H1 (cell line): Measurements from ENCODE around the gene DLL4. TPM values are rescaled to one million over a fixed set of nuclear protein-coding genes. Genes with fewer than 3 reads are reported as not detected.

ENCODE experiments used
- CTCF ChIA-PET: fragments of 300-600 bp; sonication (Branson Sonifier 250); formaldehyde crosslinking; loops from one replicate; lab custom pipeline; 2021; ENCODE audit not compliant: partially characterized antibody; lab: Charles Lee
- POLR2A ChIA-PET: fragments of 300-600 bp; sonication (Branson Sonifier 250); formaldehyde crosslinking; loops from one replicate; lab custom pipeline; 2021; ENCODE audit warnings: inconsistent platforms; ENCODE audit not compliant: partially characterized antibody; lab: Charles Lee
- DNase-seq, 2 experiments: peaks; one replicate each; pipeline versions ENCODE4 v3.0.0 to v3.0.0-alpha.2; 2010 to 2022; ENCODE audit warnings: low spot score in 2 of 2, low read depth in 1 of 2, mixed read lengths in 1 of 2
- FAIRE-seq: peaks from 2 replicates; lab custom pipeline; 2011; peaks lifted over from hg19 to GRCh38; lab: Jason Lieb, UNC
- H2AFZ ChIP-seq: 2 replicates; pipeline ENCODE4 v1.8.1; 2012; ENCODE audit warnings: low read length, inconsistent platforms
- H2AK5ac ChIP-seq: 2 replicates; pipeline ENCODE4 v1.6.1; 2013; ENCODE audit warnings: low read depth, low read length
- H2BK120ac ChIP-seq: replicated peaks from 2 replicates; pipeline ENCODE3; 2013; ENCODE audit warnings: low read depth, low read length, inconsistent platforms
- H2BK12ac ChIP-seq: 2 replicates; pipeline ENCODE4 v1.6.1; 2013; ENCODE audit warnings: low read depth, low read length
- H2BK15ac ChIP-seq: 2 replicates; pipeline ENCODE4 v1.6.1; 2013; ENCODE audit warnings: low read length
- H2BK20ac ChIP-seq: 2 replicates; pipeline ENCODE4 v1.6.1; 2013; ENCODE audit warnings: low read length
- H2BK5ac ChIP-seq: 2 replicates; pipeline ENCODE4 v1.6.1; 2013; ENCODE audit warnings: low read depth, low read length
- H3K14ac ChIP-seq: 2 replicates; pipeline ENCODE4 v1.6.1; 2013; ENCODE audit warnings: inconsistent platforms; ENCODE audit not compliant: insufficient read length
- H3K18ac ChIP-seq: 2 replicates; pipeline ENCODE4 v1.6.1; 2013; ENCODE audit warnings: low read length; ENCODE audit errors: extremely low read depth
- H3K23ac ChIP-seq: 2 replicates; pipeline ENCODE4 v1.6.1; 2013; ENCODE audit warnings: inconsistent platforms; ENCODE audit not compliant: insufficient read length
- H3K23me2 ChIP-seq: 2 replicates; pipeline ENCODE4 v1.6.1; 2013; ENCODE audit warnings: low read depth, low read length
- H3K27ac ChIP-seq: 2 replicates; pipeline ENCODE4 v1.6.1; 2011; ENCODE audit warnings: low read depth, low read length, inconsistent platforms
- H3K27me3 ChIP-seq, 4 experiments: replicated peaks in 1 of 4; 1 replicate in 1 of 4; 2 replicates in 3 of 4; pipeline versions ENCODE4 v1.6.1 to v1.8.1; 2011 to 2013; ENCODE audit warnings: low read length in 3 of 4, mild to moderate bottlenecking in 3 of 4, inconsistent platforms in 2 of 4, mixed read lengths in 2 of 4, moderate library complexity in 1 of 4; ENCODE audit not compliant: control insufficient read depth in 3 of 4, insufficient read depth in 3 of 4; ENCODE audit errors: extremely low read depth in 1 of 4
- H3K36me3 ChIP-seq, 4 experiments: 2 replicates each; pipeline versions ENCODE4 v1.6.1 to v1.8.1; 2011 to 2013; ENCODE audit warnings: mild to moderate bottlenecking in 4 of 4, low read length in 3 of 4, moderate library complexity in 2 of 4, control low read depth in 1 of 4, inconsistent platforms in 1 of 4; ENCODE audit not compliant: insufficient read depth in 4 of 4, control insufficient read depth in 2 of 4
- H3K4ac ChIP-seq: replicated peaks from 2 replicates; pipeline ENCODE3; 2013; ENCODE audit warnings: low read length, low read depth, mixed read lengths, inconsistent platforms; ENCODE audit not compliant: insufficient read length
- H3K4me1 ChIP-seq, 4 experiments: replicated peaks in 1 of 4; 1 replicate in 1 of 4; 2 replicates in 3 of 4; pipeline versions ENCODE4 v1.6.1 to v1.8.1; 2011 to 2013; ENCODE audit warnings: low read length in 3 of 4, inconsistent platforms in 2 of 4, mixed read lengths in 1 of 4; ENCODE audit not compliant: insufficient read depth in 4 of 4, control insufficient read depth in 3 of 4
- H3K4me2 ChIP-seq, 2 experiments: 2 replicates each; pipeline versions ENCODE4 v1.6.1 to v1.8.1; 2011 to 2013; ENCODE audit warnings: low read depth in 2 of 2, low read length in 2 of 2, control low read depth in 1 of 2, inconsistent platforms in 1 of 2, mild to moderate bottlenecking in 1 of 2; ENCODE audit not compliant: insufficient read depth in 1 of 2
- H3K4me3 ChIP-seq, 4 experiments: fragments of 200-600, 300-600 bp in 1 of 4; sonication (generic), shearing (Covaris generic), sonication (Bioruptor Twin) in 1 of 4; 2 replicates each; pipeline versions ENCODE4 v1.5.1 to v1.8.1; 2011 to 2016; ENCODE audit warnings: low read length in 4 of 4, low read depth in 3 of 4, control low read depth in 2 of 4, inconsistent platforms in 2 of 4, mild to moderate bottlenecking in 2 of 4, mixed read lengths in 1 of 4, moderate library complexity in 1 of 4; ENCODE audit not compliant: insufficient read depth in 2 of 4; ENCODE audit errors: extremely low read depth in 1 of 4
- H3K56ac ChIP-seq: replicated peaks from 2 replicates; pipeline ENCODE3; 2013; ENCODE audit warnings: low read depth, mild to moderate bottlenecking, mixed read lengths, low read length, inconsistent platforms; ENCODE audit not compliant: insufficient read length
- H3K79me1 ChIP-seq: 2 replicates; pipeline ENCODE4 v1.6.1; 2013; ENCODE audit warnings: low read depth, low read length, control low read depth
- H3K79me2 ChIP-seq, 2 experiments: 2 replicates each; pipeline versions ENCODE4 v1.6.1 to v1.8.1; 2012 to 2013; ENCODE audit warnings: low read length in 2 of 2, mild to moderate bottlenecking in 2 of 2, inconsistent platforms in 1 of 2; ENCODE audit not compliant: insufficient read depth in 2 of 2, control insufficient read depth in 1 of 2
- H3K9ac ChIP-seq, 4 experiments: replicated peaks in 1 of 4; 1 replicate in 1 of 4; 2 replicates in 3 of 4; pipeline versions ENCODE4 v1.6.1 to v1.8.1; 2011 to 2013; ENCODE audit warnings: low read depth in 3 of 4, low read length in 3 of 4, control low read depth in 2 of 4, mild to moderate bottlenecking in 2 of 4, moderate library complexity in 2 of 4, inconsistent platforms in 1 of 4; ENCODE audit errors: extremely low read depth in 1 of 4
- H3K9me3 ChIP-seq, 2 experiments: 2 replicates each; pipeline versions ENCODE4 v1.6.1 to v1.8.1; 2012 to 2013; ENCODE audit warnings: mild to moderate bottlenecking in 2 of 2, moderate library complexity in 2 of 2, control low read depth in 1 of 2, inconsistent platforms in 1 of 2, low read depth in 1 of 2, low read length in 1 of 2, mixed read lengths in 1 of 2; ENCODE audit not compliant: insufficient read depth in 2 of 2
- H4K20me1 ChIP-seq, 2 experiments: replicated peaks in 1 of 2; 2 replicates each; pipeline versions ENCODE3 to v1.8.1; 2011 to 2013; ENCODE audit warnings: inconsistent platforms in 2 of 2, low read length in 2 of 2, mild to moderate bottlenecking in 1 of 2; ENCODE audit not compliant: insufficient read depth in 2 of 2, control insufficient read depth in 1 of 2
- H4K5ac ChIP-seq: 2 replicates; pipeline ENCODE4 v1.6.1; 2013; ENCODE audit warnings: low read length, low read depth, mixed read lengths, inconsistent platforms; ENCODE audit not compliant: insufficient read length
- H4K8ac ChIP-seq: 2 replicates; pipeline ENCODE4 v1.8.0; 2013; ENCODE audit warnings: mild to moderate bottlenecking, moderate library complexity, low read length, inconsistent platforms; ENCODE audit not compliant: insufficient read depth; ENCODE audit errors: extremely low read depth
- H4K91ac ChIP-seq: replicated peaks from 2 replicates; pipeline ENCODE3; 2013; ENCODE audit warnings: low read length, mixed read lengths, inconsistent platforms; ENCODE audit not compliant: insufficient read length
- CBX8 ChIP-seq: fragments of 300-800, 300-1000 bp; sonication (generic); IDR thresholded peaks from 2 replicates; pipeline ENCODE4 v1.7.1; 2016; ENCODE audit warnings: low read depth, low read length, borderline replicate concordance
- SUZ12 ChIP-seq: fragments of 200-600 bp; sonication (generic); IDR thresholded peaks from 2 replicates; pipeline ENCODE4 v1.6.1; 2012; ENCODE audit warnings: mild to moderate bottlenecking, inconsistent platforms, low read length, moderate library complexity, mixed read lengths
- YY1 ChIP-seq: IDR thresholded peaks from 2 replicates; pipeline ENCODE4 v1.6.1; 2011; ENCODE audit warnings: low read depth, mild to moderate bottlenecking, low read length
- WGBS, 2 experiments: shearing (Covaris generic) in 1 of 2; methylation state at CpG; one replicate each; pipeline versions ENCODE4 v1.1.6 to v1.1.7; 2013 to 2015; ENCODE audit warnings: low lambda C conversion rate in 2 of 2, mixed read lengths in 2 of 2, inconsistent platforms in 1 of 2, low coverage in 1 of 2, missing lambda C conversion rate in 1 of 2; ENCODE audit not compliant: insufficient replicate concordance in 2 of 2, insufficient coverage in 1 of 2, insufficient read length in 1 of 2; ENCODE audit errors: extremely low coverage in 1 of 2, missing lambda C conversion rate in 1 of 2; 5-methylcytosine and 5-hydroxymethylcytosine counted together
- polyA plus RNA-seq, 7 experiments: library from polyadenylated mRNA; depleted of rRNA in 3 of 7; stranded (reverse) in 5 of 7; unstranded in 2 of 7; fragments of >200 nt in 5 of 7; fragments of 200-250 nt in 2 of 7; gene quantifications; 1 replicate in 5 of 7; 2 replicates in 1 of 7; 4 replicates in 1 of 7; pipeline versions ENCODE4 v1.2.1 to v1.2.3, GENCODE V29; 2011 to 2013; ENCODE audit warnings: missing spikeins in 2 of 7, mixed read lengths in 2 of 7
- total RNA-seq: library from RNA; stranded (reverse); fragmentation: NEBNext Ultra II Directional; extraction: Animal tissue kit (Norgen Biotek cat#: 25700); gene quantifications from 2 replicates; pipeline ENCODE4 v1.2.1, GENCODE V29; 2021

DLL4 gene
- total and polyA plus RNA-seq, 2 of the 8 experiments (the other 6 are each of a cell fraction or from before 2014, with no cell fraction given) = 0.23 to 0.60 TPM

DNA sequence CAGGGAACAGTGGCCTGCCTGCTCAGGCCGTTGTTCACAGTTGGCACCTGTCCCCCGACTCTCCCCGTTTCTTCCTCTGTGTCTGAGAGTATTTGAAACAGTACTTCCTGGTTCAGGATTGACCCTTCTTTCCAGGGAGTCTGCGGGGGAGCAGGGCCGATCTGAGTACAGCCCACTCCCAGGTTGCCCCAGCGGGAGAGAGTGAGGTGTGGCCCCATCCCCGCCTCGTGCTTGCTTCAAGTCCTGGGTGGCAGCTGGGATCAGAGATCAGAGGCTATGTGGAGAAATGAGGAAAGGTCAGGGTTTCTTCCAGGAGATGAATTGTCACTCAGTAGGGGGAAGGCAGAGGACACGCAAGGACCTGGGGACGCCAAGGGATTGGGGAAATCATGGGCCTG is 6.5 kb upstream of the DLL4 start:
- FAIRE-seq (no peak), DNase-seq (no peak)
- Histone ChIP-seq H2AK5ac (no peak overlapping the region), H3K79me2 (no peaks in the 10 kb centered on the region), H3K23ac (no peak overlapping the region), H2BK12ac (0 out of 2 replicates have a peak overlapping the region, but pooled peaks have one; percentile 27), H3K4me3 (no peak overlapping the region), H4K5ac (no peak overlapping the region), H3K14ac (no peak overlapping the region), H4K20me1 (peaks cover 0 to 13% of the 10 kb centered on the region in 2 experiments), H3K23me2 (peaks cover 8% of the 10 kb centered on the region; the same call in 1 of the 2 replicates), H2AFZ (no peak overlapping the region), H3K9ac (no peak overlapping the region), H3K27me3 (peaks cover 46 to 80% (median 60%) of the 10 kb centered on the region in 4 experiments), H3K4me1 (peaks cover 3 to 20% (median 15%) of the 10 kb centered on the region in 4 experiments), H2BK20ac (no peak overlapping the region), H3K4ac (no peak overlapping the region), H2BK15ac (no peak overlapping the region), H3K9me3 (no peaks in the 10 kb centered on the region), H3K4me2 (no peak overlapping the region), H4K91ac (no peak overlapping the region), H3K36me3 (no peaks in the 10 kb centered on the region), H2BK120ac (no peak overlapping the region), H3K56ac (no peak overlapping the region), H2BK5ac (no peak overlapping the region), H4K8ac (no peak overlapping the region), H3K79me1 (no peaks in the 10 kb centered on the region), H3K18ac (no peak overlapping the region), H3K27ac (no peak overlapping the region)
- CTCF ChIA-PET = interaction anchor here (1.1 to 33.1 kb wide), 7 partner anchors 2 to 63 kb away, joined by 3 to 619 read pairs (median 6); partner anchors contain the start of genes CHAC1, DLL4 and VPS18
- no peak for TF ChIP-seq CBX8
- no peak for TF ChIP-seq YY1
- peak; percentile 17; the same call in 1 of the 2 replicates for TF ChIP-seq SUZ12
- WGBS, 2 experiments = 71% methylated on average over 10 of the region's 10 CpGs; no CpG with 5 or more reads in 1 of the 2 experiments
- POLR2A ChIA-PET = interaction anchor here (0.7 to 43.8 kb wide), 5 partner anchors 11 to 33 kb away, joined by 3 to 1505 read pairs (median 3); partner anchors contain the start of gene CHAC1
